PFSK-1 (cell line): ENCODE data around the gene CD163L1.

ENCODE experiments used
- FOXP2 ChIP-seq: optimal IDR thresholded peaks from 2 replicates; pipeline ENCODE3; 2011; ENCODE audit warnings: borderline replicate concordance, control low read depth, inconsistent platforms; ENCODE audit not compliant: insufficient read depth; ENCODE audit errors: extremely low read length, extremely low read depth
- POLR2AphosphoS5 ChIP-seq: IDR thresholded peaks from 2 replicates; pipeline ENCODE4 v1.6.1; 2012; ENCODE audit warnings: low read depth, mild to moderate bottlenecking, control low read depth, low read length, moderate library complexity
- REST ChIP-seq, 2 experiments: IDR thresholded peaks; 2 replicates each; pipeline versions ENCODE4 v1.6.1 to v1.8.0; 2011 to 2012; ENCODE audit warnings: low read depth in 2 of 2, low read length in 2 of 2, control low read depth in 1 of 2, inconsistent platforms in 1 of 2, mild to moderate bottlenecking in 1 of 2, moderate library complexity in 1 of 2; ENCODE audit not compliant: insufficient read depth in 1 of 2
- SIN3A ChIP-seq: IDR thresholded peaks from 2 replicates; pipeline ENCODE4 v1.6.1; 2012; ENCODE audit warnings: mild to moderate bottlenecking, low read length, moderate library complexity, borderline replicate concordance; ENCODE audit not compliant: insufficient read depth
- TAF1 ChIP-seq: IDR thresholded peaks from 2 replicates; pipeline ENCODE4 v1.6.1; 2012; ENCODE audit warnings: low read length, control low read depth, borderline replicate concordance; ENCODE audit not compliant: insufficient read depth

Gene CD163L1

GRCh38 chr12:7354529-7354928 is 89.4 kb downstream of the CD163L1 start:
- no peak for TF ChIP-seq FOXP2
- no peak for TF ChIP-seq TAF1
- no peak for TF ChIP-seq POLR2AphosphoS5
- no peak for TF ChIP-seq REST (IDR thresholded peaks at IDR 0.05; ENCODE audit: insufficient read depth in 1 of 2, low read depth in 2 of 2, low read length in 2 of 2)
- no peak for TF ChIP-seq SIN3A

- no peak for TF ChIP-seq TAF1
- no peak for TF ChIP-seq FOXP2
- TF ChIP-seq SIN3A, result no peak
- TF ChIP-seq POLR2AphosphoS5, result no peak
- no peak for TF ChIP-seq REST (IDR thresholded peaks at IDR 0.05; ENCODE audit: insufficient read depth in 1 of 2, low read depth in 2 of 2, low read length in 2 of 2)
These were observed 91.3 kb downstream of the CD163L1 start for GRCh38 chr12:7352661-7353060.

- TF ChIP-seq SIN3A (no peak), TAF1 (no peak), POLR2AphosphoS5 (no peak), REST (IDR thresholded peaks at IDR 0.05; ENCODE audit: insufficient read depth in 1 of 2, low read depth in 2 of 2, low read length in 2 of 2) (no peak), FOXP2 (no peak)
These were observed 92.8 kb downstream of the CD163L1 start for GRCh38 chr12:7351177-7351576.

- TF ChIP-seq POLR2AphosphoS5, result no peak
These were observed 94.5 kb downstream of the CD163L1 start for GRCh38 chr12:7349418-7349817.

- no peak for TF ChIP-seq FOXP2
- TF ChIP-seq POLR2AphosphoS5, result no peak
- no peak for TF ChIP-seq REST (IDR thresholded peaks at IDR 0.05; ENCODE audit: insufficient read depth in 1 of 2, low read depth in 2 of 2, low read length in 2 of 2)
- no peak for TF ChIP-seq TAF1
- no peak for TF ChIP-seq SIN3A
These were observed 97.3 kb downstream of the CD163L1 start for GRCh38 chr12:7346551-7347225.
